ENCODE data around the gene COX7B.

The COX7B gene

GRCh38 chrX:77945910-77946545, 46.8 kb downstream of the COX7B start:
- peak; percentile 25 for DNase-seq

- DNase-seq, result no peak
Measured at GRCh38 chrX:77946571-77946970, 47.3 kb downstream of the COX7B start.

- DNase-seq, result no peak
Measured at GRCh38 chrX:77949840-77950239, 50.6 kb downstream of the COX7B start.

GRCh38 chrX:77952173-77952572, 52.9 kb downstream of the COX7B start:
- DNase-seq, result no peak

GRCh38 chrX:77953302-77953701, 54.0 kb downstream of the COX7B start:
- no peak for DNase-seq

- DNase-seq, result no peak
Measured at GRCh38 chrX:77953708-77954107, 54.4 kb downstream of the COX7B start.
